Osteoblast (primary cell): Measurements from ENCODE around the gene KRT37. TPM values are rescaled to one million over a fixed set of nuclear protein-coding genes. Genes with fewer than 3 reads are reported as not detected.
"Not testable (repeated sequence)": the region's sequence is repeated elsewhere in the genome, so short reads cannot be mapped to it uniquely, and the experiment has no call there.

Experiments used
- DNase-seq: peaks from one replicate; pipeline ENCODE4 v3.0.0; 2011; ENCODE audit warnings: low spot score, mixed read lengths; ENCODE audit not compliant: insufficient read length; ENCODE audit errors: missing footprints
- H2AFZ ChIP-seq: 2 replicates; pipeline ENCODE4 v1.6.0; 2011; ENCODE audit warnings: mild to moderate bottlenecking, low read length
- H3K27ac ChIP-seq: 2 replicates; pipeline ENCODE4 v1.5.1; 2011; ENCODE audit warnings: mild to moderate bottlenecking, low read depth, low read length, moderate library complexity
- H3K27me3 ChIP-seq: 2 replicates; pipeline ENCODE4 v1.6.0; 2012; ENCODE audit warnings: mild to moderate bottlenecking, control low read depth, inconsistent platforms, low read length, moderate library complexity; ENCODE audit not compliant: insufficient read depth
- H3K36me3 ChIP-seq: 2 replicates; pipeline ENCODE4 v1.5.1; 2011; ENCODE audit warnings: mild to moderate bottlenecking, low read length, control low read depth, moderate library complexity; ENCODE audit not compliant: insufficient read depth
- H3K4me1 ChIP-seq: 2 replicates; pipeline ENCODE4 v1.5.1; 2011; ENCODE audit warnings: mild to moderate bottlenecking, low read length, control low read depth, moderate library complexity; ENCODE audit not compliant: insufficient read depth
- H3K4me2 ChIP-seq: 2 replicates; pipeline ENCODE4 v1.6.0; 2011; ENCODE audit warnings: mild to moderate bottlenecking, low read length; ENCODE audit not compliant: insufficient read depth
- H3K4me3 ChIP-seq: fragments of 200-600 bp; sonication (generic); 3 replicates; pipeline ENCODE4 v1.5.1; 2012; ENCODE audit warnings: mild to moderate bottlenecking, low read length, inconsistent platforms; ENCODE audit not compliant: insufficient read depth
- H3K79me2 ChIP-seq: 2 replicates; pipeline ENCODE4 v1.6.0; 2012; ENCODE audit warnings: mild to moderate bottlenecking, low read length, control low read depth, inconsistent platforms; ENCODE audit not compliant: insufficient read depth
- H3K9me3 ChIP-seq: 2 replicates; pipeline ENCODE4 v1.5.1; 2011; ENCODE audit warnings: low read depth, low read length, control low read depth
- H4K20me1 ChIP-seq: 2 replicates; pipeline ENCODE4 v1.6.0; 2012; ENCODE audit warnings: mild to moderate bottlenecking, low read length, control low read depth; ENCODE audit not compliant: insufficient read depth
- CTCF ChIP-seq: IDR thresholded peaks from 2 replicates; pipeline ENCODE4 v1.5.1; 2011; ENCODE audit warnings: mild to moderate bottlenecking, low read depth, low read length, moderate library complexity; ENCODE audit errors: extremely low read depth
- total RNA-seq: library from RNA; depleted of rRNA; stranded (reverse); fragments of >200 nt; gene quantifications from 2 replicates; pipeline ENCODE4 v1.2.3, GENCODE V29; 2012

KRT37 gene
- total RNA-seq, 1 donor: not detected

- Histone ChIP-seq H4K20me1 (no peaks in the 10 kb centered on the region), H3K4me2 (no peak overlapping the region), H3K4me1 (no peaks in the 10 kb centered on the region), H3K4me3 (no peak overlapping the region), H3K9me3 (no peaks in the 10 kb centered on the region), H3K36me3 (no peaks in the 10 kb centered on the region), H3K27ac (no peak overlapping the region), H3K27me3 (no peaks in the 10 kb centered on the region), H3K79me2 (no peaks in the 10 kb centered on the region), H2AFZ (peak overlapping the region; percentile 2)
- no peak for TF ChIP-seq CTCF
- DNase-seq: no peak
Observed at GRCh38 chr17:41434415-41434814, 10.0 kb upstream of the KRT37 start.

GRCh38 chr17:41434005-41434404 is 9.6 kb upstream of the KRT37 start:
- no peaks in the 10 kb centered on the region for H3K9me3 ChIP-seq
- no peaks in the 10 kb centered on the region for H3K79me2 ChIP-seq
- no peaks in the 10 kb centered on the region for H3K27me3 ChIP-seq
- H3K4me2 ChIP-seq: no peak overlapping the region
- TF ChIP-seq CTCF: no peak
- no peaks in the 10 kb centered on the region for H3K4me1 ChIP-seq
- no peak overlapping the region for H3K4me3 ChIP-seq
- no peak overlapping the region for H3K27ac ChIP-seq
- H4K20me1 ChIP-seq: no peaks in the 10 kb centered on the region
- DNase-seq: peak; percentile 17
- H3K36me3 ChIP-seq: no peaks in the 10 kb centered on the region
- H2AFZ ChIP-seq: peak overlapping the region; percentile 2

- H3K4me2 ChIP-seq: no peak overlapping the region
- no peaks in the 10 kb centered on the region for H3K4me1 ChIP-seq
- H3K9me3 ChIP-seq: no peaks in the 10 kb centered on the region
- no peak overlapping the region for H3K27ac ChIP-seq
- no peaks in the 10 kb centered on the region for H3K36me3 ChIP-seq
- H3K79me2 ChIP-seq: no peaks in the 10 kb centered on the region
- no peak overlapping the region for H3K4me3 ChIP-seq
- H4K20me1 ChIP-seq: no peaks in the 10 kb centered on the region
- DNase-seq: no peak
- TF ChIP-seq CTCF: no peak
- H3K27me3 ChIP-seq: no peaks in the 10 kb centered on the region
- H2AFZ ChIP-seq: no peak overlapping the region
Observed at GRCh38 chr17:41433586-41433985, 9.2 kb upstream of the KRT37 start.

- not testable (repeated sequence) for H3K27ac ChIP-seq, H3K36me3 ChIP-seq, H3K4me2 ChIP-seq, H3K4me1 ChIP-seq, H3K27me3 ChIP-seq, H3K79me2 ChIP-seq, DNase-seq, H4K20me1 ChIP-seq, H3K9me3 ChIP-seq, H3K4me3 ChIP-seq, H2AFZ ChIP-seq
Observed at GRCh38 chr17:41430376-41430775, 6.0 kb upstream of the KRT37 start.
